Ovary (tissue), 3 donors: Measurements from ENCODE around the gene COA6.

Experiments
- EP300 ChIP-seq: sonication (generic); formaldehyde crosslinking; IDR thresholded peaks from one replicate; pipeline ENCODE4 v1.6.1; 2017; ENCODE audit warnings: antibody characterized with exemption
- POLR2A ChIP-seq: fragments of 450-650 bp; IDR thresholded peaks from one replicate; pipeline ENCODE4 v1.6.1; 2017; ENCODE audit warnings: antibody characterized with exemption, mild to moderate bottlenecking, moderate library complexity
- TF ChIP-seq, protein P1 (sequence below), 3 donors: fragments of 450-650 bp in 2 of 3; fragments of 200-600 bp in 1 of 3; IDR thresholded peaks; one replicate each; pipeline versions ENCODE4 v1.5.1 to v1.8.0; 2016 to 2022; ENCODE audit warnings: antibody characterized with exemption in 3 of 3, mild to moderate bottlenecking in 1 of 3
- donor health status: DM: no; HTN: no; CAD: no.

GRCh38 chr1:234413990-234414389, 40.7 kb downstream of the COA6 start:
- TF ChIP-seq, protein P1, sequence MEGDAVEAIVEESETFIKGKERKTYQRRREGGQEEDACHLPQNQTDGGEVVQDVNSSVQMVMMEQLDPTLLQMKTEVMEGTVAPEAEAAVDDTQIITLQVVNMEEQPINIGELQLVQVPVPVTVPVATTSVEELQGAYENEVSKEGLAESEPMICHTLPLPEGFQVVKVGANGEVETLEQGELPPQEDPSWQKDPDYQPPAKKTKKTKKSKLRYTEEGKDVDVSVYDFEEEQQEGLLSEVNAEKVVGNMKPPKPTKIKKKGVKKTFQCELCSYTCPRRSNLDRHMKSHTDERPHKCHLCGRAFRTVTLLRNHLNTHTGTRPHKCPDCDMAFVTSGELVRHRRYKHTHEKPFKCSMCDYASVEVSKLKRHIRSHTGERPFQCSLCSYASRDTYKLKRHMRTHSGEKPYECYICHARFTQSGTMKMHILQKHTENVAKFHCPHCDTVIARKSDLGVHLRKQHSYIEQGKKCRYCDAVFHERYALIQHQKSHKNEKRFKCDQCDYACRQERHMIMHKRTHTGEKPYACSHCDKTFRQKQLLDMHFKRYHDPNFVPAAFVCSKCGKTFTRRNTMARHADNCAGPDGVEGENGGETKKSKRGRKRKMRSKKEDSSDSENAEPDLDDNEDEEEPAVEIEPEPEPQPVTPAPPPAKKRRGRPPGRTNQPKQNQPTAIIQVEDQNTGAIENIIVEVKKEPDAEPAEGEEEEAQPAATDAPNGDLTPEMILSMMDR (IDR thresholded peaks at IDR 0.05), result no peak
- TF ChIP-seq EP300 (no peak), POLR2A (no peak)
